ENCODE measurements around the gene SPOP. TPM values are rescaled to one million over a fixed set of nuclear protein-coding genes. Genes with fewer than 3 reads are reported as not detected.

Gene SPOP
- total and polyA plus RNA-seq, 12 donors: 39.8 to 79.9 (median 65.8) TPM

- Histone ChIP-seq H3K4me3 (no peak overlapping the region), H3K27ac (no peak overlapping the region), H3K36me3 (peaks cover 0 to 39% (median 14%) of the 10 kb centered on the region in 9 donors), H3K4me1 (peaks cover 5 to 82% (median 66%) of the 10 kb centered on the region in 9 donors), H3K27me3 (no peaks in the 10 kb centered on the region), H3K9me3 (no peaks in the 10 kb centered on the region)
- DNase-seq (no peak), ATAC-seq (peak in 1 of 8 donors; percentile 55)
- 40 to 53% methylated on average over 3 of the region's 3 CpGs for WGBS, 2 donors
- TF ChIP-seq CTCF (IDR thresholded peaks at IDR 0.05): no peak
- intact Hi-C loops (cut with DNase I): loop anchor here in 1 of 10 donors (10.0 kb wide), 1 partner anchor 50 kb away; the partner anchor contains the start of gene SPOP
These were observed 53.0 kb downstream of the SPOP start for GRCh38 chr17:49624896-49625295.

- no peak for DNase-seq
- intact Hi-C loops (cut with DNase I): loop anchor here in 1 of 10 donors (10.0 kb wide), 1 partner anchor 53 kb away; the partner anchor contains the start of gene SPOP
- WGBS, 2 donors: 57 to 61% methylated on average over 2 of the region's 2 CpGs
- TF ChIP-seq CTCF (IDR thresholded peaks at IDR 0.05): no peak
- no peak for ATAC-seq
- H3K4me1 ChIP-seq: peaks cover under 1 to 67% (median 52%) of the 10 kb centered on the region in 9 donors
- no peaks in the 10 kb centered on the region for H3K9me3 ChIP-seq
- no peak overlapping the region for H3K4me3 ChIP-seq
- peak overlapping the region in 6 of 10 donors; percentile 10 to 49 (median 39) for H3K27ac ChIP-seq
- peaks cover 0 to 68% (median 26%) of the 10 kb centered on the region in 9 donors for H3K36me3 ChIP-seq
- H3K27me3 ChIP-seq: no peaks in the 10 kb centered on the region
These were observed 55.9 kb downstream of the SPOP start for GRCh38 chr17:49621946-49622529.

GRCh38 chr17:49621420-49621819 lies 56.5 kb downstream of the SPOP start:
- H3K9me3 ChIP-seq: no peaks in the 10 kb centered on the region
- TF ChIP-seq CTCF (IDR thresholded peaks at IDR 0.05): no peak
- intact Hi-C loops (cut with DNase I): loop anchor here in 1 of 10 donors (10.0 kb wide), 1 partner anchor 53 kb away; the partner anchor contains the start of gene SPOP
- peak overlapping the region in 7 of 10 donors; percentile 10 to 49 (median 37) for H3K27ac ChIP-seq
- peaks cover 0 to 67% (median 54%) of the 10 kb centered on the region in 9 donors for H3K4me1 ChIP-seq
- no peaks in the 10 kb centered on the region for H3K27me3 ChIP-seq
- ATAC-seq (peak in 2 of 8 donors; percentile 40 to 49), DNase-seq (no peak)
- peaks cover 0 to 73% (median 26%) of the 10 kb centered on the region in 9 donors for H3K36me3 ChIP-seq
- no peak overlapping the region for H3K4me3 ChIP-seq

- H3K4me3 ChIP-seq: no peak overlapping the region
- DNase-seq: no peak
- TF ChIP-seq CTCF (IDR thresholded peaks at IDR 0.05): no peak
- peak overlapping the region in 7 of 10 donors; percentile 16 to 67 (median 50) for H3K27ac ChIP-seq
- 66 to 73% methylated on average over 3 of the region's 3 CpGs for WGBS, 2 donors
- intact Hi-C loops (cut with DNase I): loop anchor here in 6 of 10 donors (5.0 to 10.0 kb wide), 4 partner anchors 41 to 74 kb away; partner anchors contain the start of genes SPOP (in 3 of the 6) and NXPH3 (in 2 of the 6)
- H3K4me1 ChIP-seq: peaks cover 4 to 69% (median 54%) of the 10 kb centered on the region in 9 donors
- no peaks in the 10 kb centered on the region for H3K9me3 ChIP-seq
- peaks cover 0 to 93% (median 26%) of the 10 kb centered on the region in 9 donors for H3K36me3 ChIP-seq
- ATAC-seq: peak in 1 of 8 donors; percentile 25
- H3K27me3 ChIP-seq: no peaks in the 10 kb centered on the region
These were observed 59.8 kb downstream of the SPOP start for GRCh38 chr17:49618028-49618611.
